Transverse colon (tissue), 4 donors: ENCODE results near the gene GPSM1. TPM values are rescaled to one million over a fixed set of nuclear protein-coding genes. Genes with fewer than 3 reads are reported as not detected.

Experiments
- DNase-seq: peaks from one replicate; pipeline ENCODE4 v3.0.0-alpha.2; 2019
- H3K27ac ChIP-seq, 4 donors: fragments of 200-600 bp; sonication (generic); 2 replicates each; pipeline ENCODE4 v1.5.1; 2016 to 2018; ENCODE audit warnings: inconsistent platforms in 4 of 4
- H3K27me3 ChIP-seq: fragments of 200-600 bp; sonication (generic); 2 replicates; pipeline ENCODE4 v1.5.1; 2017; ENCODE audit warnings: inconsistent platforms
- H3K36me3 ChIP-seq, 4 donors: fragments of 200-600 bp; sonication (generic); 2 replicates each; pipeline ENCODE4 v1.5.1; 2017 to 2019; ENCODE audit warnings: inconsistent platforms in 4 of 4
- H3K4me1 ChIP-seq, 4 donors: fragments of 200-600 bp; sonication (generic); 2 replicates each; pipeline ENCODE4 v1.5.1; 2017 to 2020; ENCODE audit warnings: inconsistent platforms in 4 of 4
- H3K4me3 ChIP-seq, 4 donors: fragments of 200-600 bp; sonication (generic); 1 replicate in 1 of 4; 2 replicates in 3 of 4; pipeline versions ENCODE4 v1.5.1 to v1.6.1; 2017 to 2019; ENCODE audit warnings: inconsistent platforms in 4 of 4
- H3K9me3 ChIP-seq, 2 donors: fragments of 200-600 bp; sonication (generic); 2 replicates each; pipeline ENCODE4 v1.5.1; 2017 to 2019; ENCODE audit warnings: inconsistent platforms in 2 of 2
- CTCF ChIP-seq, 5 experiments: fragments of 200-600 bp in 3 of 5; fragments of 450-650 bp in 2 of 5; sonication (generic) in 3 of 5; IDR thresholded peaks; 1 replicate in 2 of 5; 2 replicates in 3 of 5; pipeline ENCODE4 v1.5.1; 2016 to 2017; ENCODE audit warnings: antibody characterized with exemption in 5 of 5, inconsistent platforms in 3 of 5, mild to moderate bottlenecking in 2 of 5, moderate library complexity in 1 of 5
- EP300 ChIP-seq: sonication (generic); formaldehyde crosslinking; IDR thresholded peaks from one replicate; pipeline ENCODE4 v1.6.1; 2017; ENCODE audit warnings: antibody characterized with exemption, low read depth
- POLR2A ChIP-seq: fragments of 450-650 bp; IDR thresholded peaks from one replicate; pipeline ENCODE4 v1.6.1; 2016; ENCODE audit warnings: antibody characterized with exemption, mild to moderate bottlenecking, moderate library complexity
- POLR2AphosphoS5 ChIP-seq, 3 donors: sonication (generic); formaldehyde crosslinking; IDR thresholded peaks; one replicate each; pipeline ENCODE4 v1.6.1; 2016; ENCODE audit warnings: antibody characterized with exemption in 3 of 3
- WGBS, 2 donors: methylation state at CpG; one replicate each; pipeline ENCODE4 v1.1.5; 2018; ENCODE audit warnings: low coverage in 1 of 2; 5-methylcytosine and 5-hydroxymethylcytosine counted together
- in situ Hi-C, 4 donors: fragments of 200-750 bp; cut with MboI; loops; one replicate each; pipeline versions ENCODE4 v1.15.0 to v1.15.1; 2017; ENCODE audit warnings: low sequenced_read_pairs in 3 of 4, low pct_ligation_motif_present in 1 of 4, low pct_unique_long_range_greater_than_20kb in 1 of 4
- intact Hi-C: fragments of 100-400 bp; cut with DNase I; formaldehyde crosslinking; loops from one replicate; pipeline ENCODE4 v1.15.1; 2023; ENCODE audit warnings: low total_unique reads
- total RNA-seq, 4 donors: library from RNA; depleted of rRNA; stranded (reverse); fragments of >200 nt; gene quantifications; one replicate each; pipeline ENCODE4 v1.1.0, GENCODE V29; 2016

The GPSM1 gene
- total RNA-seq, 4 donors from 2014 or later: 2.3 to 8.6 (median 7.0) TPM

GRCh38 chr9:136312009-136312375, 15.3 kb upstream of the GPSM1 start:
- no peak overlapping the region for H3K27ac ChIP-seq
- H3K4me3 ChIP-seq: no peak overlapping the region
- TF ChIP-seq POLR2A (no peak), POLR2AphosphoS5 (IDR thresholded peaks at IDR 0.05) (no peak), CTCF (IDR thresholded peaks at IDR 0.05) (no peak), EP300 (no peak)
- no peaks in the 10 kb centered on the region for H3K36me3 ChIP-seq
- H3K4me1 ChIP-seq: peaks cover 0 to 10% (median 3%) of the 10 kb centered on the region in 4 donors
- WGBS, 2 donors: 59% methylated on average over 6 of the region's 10 CpGs; no CpG with 5 or more reads in 1 of the 2 donors
- peaks cover 18% of the 10 kb centered on the region for H3K27me3 ChIP-seq
- H3K9me3 ChIP-seq: peaks cover 0 to 5% of the 10 kb centered on the region in 2 donors
- intact Hi-C loops (no loop called here), in situ Hi-C loops (no loop called here)
- DNase-seq: no peak

GRCh38 chr9:136312436-136312835, 14.9 kb upstream of the GPSM1 start:
- H3K9me3 ChIP-seq: peaks cover 0 to 5% of the 10 kb centered on the region in 2 donors
- no peak overlapping the region for H3K4me3 ChIP-seq
- intact Hi-C loops: no loop called here
- peaks cover 0 to 10% (median 3%) of the 10 kb centered on the region in 4 donors for H3K4me1 ChIP-seq
- H3K27me3 ChIP-seq: peaks cover 18% of the 10 kb centered on the region
- DNase-seq: peak; percentile 31
- in situ Hi-C loops: no loop called here
- H3K36me3 ChIP-seq: no peaks in the 10 kb centered on the region
- 52 to 55% methylated on average over 4 to 12 of the region's 12 CpGs for WGBS, 2 donors
- no peak overlapping the region for H3K27ac ChIP-seq
- no peak for TF ChIP-seq EP300
- no peak for TF ChIP-seq POLR2A
- peak in 4 of 5 experiments; percentile 31 to 57 (median 45) for TF ChIP-seq CTCF (IDR thresholded peaks at IDR 0.05)
- TF ChIP-seq POLR2AphosphoS5 (IDR thresholded peaks at IDR 0.05): no peak

- peaks cover 18% of the 10 kb centered on the region for H3K27me3 ChIP-seq
- H3K9me3 ChIP-seq: peaks cover 0 to 5% of the 10 kb centered on the region in 2 donors
- 75 to 100% methylated on average over 1 to 15 of the region's 18 CpGs for WGBS, 2 donors
- TF ChIP-seq POLR2A: no peak
- no peak for TF ChIP-seq EP300
- no peak for TF ChIP-seq POLR2AphosphoS5 (IDR thresholded peaks at IDR 0.05)
- no peak for TF ChIP-seq CTCF (IDR thresholded peaks at IDR 0.05)
- in situ Hi-C loops (no loop called here), intact Hi-C loops (no loop called here)
- H3K4me3 ChIP-seq: no peak overlapping the region
- H3K4me1 ChIP-seq: peaks cover 0 to 10% (median 3%) of the 10 kb centered on the region in 4 donors
- DNase-seq: no peak
- H3K36me3 ChIP-seq: no peaks in the 10 kb centered on the region
- no peak overlapping the region for H3K27ac ChIP-seq
Measured at GRCh38 chr9:136313111-136314055, 14.0 kb upstream of the GPSM1 start.

- in situ Hi-C loops (no loop called here), intact Hi-C loops (no loop called here)
- H3K36me3 ChIP-seq: no peaks in the 10 kb centered on the region
- peaks cover 18% of the 10 kb centered on the region for H3K27me3 ChIP-seq
- 71% methylated on average over 3 of the region's 3 CpGs; no CpG with 5 or more reads in 1 of the 2 donors for WGBS, 2 donors
- H3K4me1 ChIP-seq: peaks cover 0 to 10% (median 3%) of the 10 kb centered on the region in 4 donors
- H3K27ac ChIP-seq: no peak overlapping the region
- TF ChIP-seq POLR2A (no peak), POLR2AphosphoS5 (IDR thresholded peaks at IDR 0.05) (no peak), CTCF (IDR thresholded peaks at IDR 0.05) (no peak), EP300 (no peak)
- no peak for DNase-seq
- no peak overlapping the region for H3K4me3 ChIP-seq
- H3K9me3 ChIP-seq: peaks cover 0 to 5% of the 10 kb centered on the region in 2 donors
Measured at GRCh38 chr9:136314056-136314416, 13.3 kb upstream of the GPSM1 start.
